Prostate gland (tissue), 2 donors: ENCODE data around the gene CFAP97.

Source experiments
- CTCF ChIP-seq, 4 experiments: fragments of 200-600 bp in 2 of 4; fragments of 450-650 bp in 2 of 4; sonication (generic) in 2 of 4; IDR thresholded peaks; 1 replicate in 3 of 4; 2 replicates in 1 of 4; pipeline ENCODE4 v1.5.1; 2016 to 2019; ENCODE audit warnings: antibody characterized with exemption in 4 of 4, mild to moderate bottlenecking in 2 of 4, moderate library complexity in 2 of 4
- POLR2A ChIP-seq: fragments of 450-650 bp; IDR thresholded peaks from one replicate; pipeline ENCODE4 v1.6.1; 2016; ENCODE audit warnings: antibody characterized with exemption, mild to moderate bottlenecking

- TF ChIP-seq CTCF (IDR thresholded peaks at IDR 0.05) = no peak
- no peak for TF ChIP-seq POLR2A
These were observed 65.6 kb downstream of the CFAP97 start for GRCh38 chr4:185138161-185138560.
